Neural progenitor cell (in vitro differentiated cells): ENCODE measurements around the gene ALDH1L2. TPM values are rescaled to one million over a fixed set of nuclear protein-coding genes. Genes with fewer than 3 reads are reported as not detected.

Source experiments
- DNase-seq: peaks from one replicate; pipeline ENCODE4 v3.0.0-alpha.2; 2016; ENCODE audit warnings: low spot score
- H2AFZ ChIP-seq: fragments of 200-600 bp; sonication (generic); replicated peaks from 2 replicates; pipeline ENCODE4 v1.6.1; 2016; ENCODE audit warnings: antibody characterized with exemption
- H3F3A ChIP-seq: fragments of 200-600 bp; sonication (generic); 2 replicates; pipeline ENCODE4 v1.6.1; 2016; ENCODE audit warnings: antibody characterized with exemption, low read depth
- H3K27ac ChIP-seq: fragments of 200-600 bp; sonication (generic); 2 replicates; pipeline ENCODE4 v1.5.1; 2016; ENCODE audit warnings: mild to moderate bottlenecking
- H3K27me3 ChIP-seq: fragments of 200-600 bp; sonication (generic); 2 replicates; pipeline ENCODE4 v1.6.1; 2016; ENCODE audit warnings: mild to moderate bottlenecking, moderate library complexity
- H3K36me3 ChIP-seq: fragments of 200-600 bp; sonication (generic); 2 replicates; pipeline ENCODE4 v1.5.1; 2016
- H3K4me1 ChIP-seq: fragments of 200-600 bp; sonication (generic); 2 replicates; pipeline ENCODE4 v1.6.1; 2016; ENCODE audit warnings: mixed run types
- H3K4me2 ChIP-seq: fragments of 200-600 bp; sonication (generic); 2 replicates; pipeline ENCODE4 v1.6.1; 2016
- H3K4me3 ChIP-seq: fragments of 200-600 bp; sonication (generic); 2 replicates; pipeline ENCODE4 v1.5.1; 2016
- H3K79me2 ChIP-seq: fragments of 200-600 bp; sonication (generic); 2 replicates; pipeline ENCODE4 v1.6.1; 2016; ENCODE audit warnings: low read depth
- H3K9ac ChIP-seq: fragments of 200-600 bp; sonication (generic); 2 replicates; pipeline ENCODE4 v1.6.1; 2016
- H3K9me3 ChIP-seq: fragments of 200-600 bp; sonication (generic); 2 replicates; pipeline ENCODE4 v1.5.1; 2016; ENCODE audit warnings: low read depth
- H4K20me1 ChIP-seq: fragments of 200-600 bp; sonication (generic); 2 replicates; pipeline ENCODE4 v1.6.1; 2016; ENCODE audit warnings: low read depth
- H3K27ac Mint-ChIP-seq: 3 replicates; pipeline ENCODE4 v1.8.0; 2021; ENCODE audit warnings: mixed read lengths
- H3K27me3 Mint-ChIP-seq: 2 replicates; pipeline ENCODE4 v1.8.0; 2022; ENCODE audit warnings: low read depth, mild to moderate bottlenecking, inconsistent platforms, moderate library complexity, mixed read lengths; ENCODE audit not compliant: insufficient read depth
- H3K36me3 Mint-ChIP-seq: 3 replicates; pipeline ENCODE4 v1.8.0; 2021; ENCODE audit warnings: mixed read lengths
- H3K4me1 Mint-ChIP-seq: 3 replicates; pipeline ENCODE4 v1.8.0; 2021; ENCODE audit warnings: mixed read lengths
- H3K4me3 Mint-ChIP-seq: 3 replicates; pipeline ENCODE4 v1.8.0; 2021; ENCODE audit warnings: mild to moderate bottlenecking, moderate library complexity, mixed read lengths
- H3K9me3 Mint-ChIP-seq: 3 replicates; pipeline ENCODE4 v1.8.0; 2020; ENCODE audit warnings: mixed read lengths
- EZH2 ChIP-seq: fragments of 200-600 bp; sonication (generic); IDR thresholded peaks from 2 replicates; pipeline ENCODE4 v1.6.1; 2017; ENCODE audit warnings: antibody characterized with exemption, mild to moderate bottlenecking, moderate library complexity
- EZH2phosphoT487 ChIP-seq: fragments of 200-600 bp; sonication (generic); IDR thresholded peaks from 2 replicates; pipeline ENCODE4 v1.6.1; 2017; ENCODE audit warnings: antibody characterized with exemption
- total RNA-seq: library from RNA; depleted of rRNA; stranded (reverse); fragments of >200 nt; gene quantifications from 2 replicates; pipeline ENCODE4 v1.2.3, GENCODE V29; 2015; ENCODE audit warnings: low replicate concordance
- TF ChIP-seq, protein P1 (sequence below): fragments of 200-600 bp; sonication (generic); IDR thresholded peaks from 2 replicates; pipeline ENCODE4 v1.5.1; 2017; ENCODE audit warnings: antibody characterized with exemption, mild to moderate bottlenecking

The ALDH1L2 gene
- total RNA-seq, 1 donor from 2014 or later = 0.13 TPM

DNA sequence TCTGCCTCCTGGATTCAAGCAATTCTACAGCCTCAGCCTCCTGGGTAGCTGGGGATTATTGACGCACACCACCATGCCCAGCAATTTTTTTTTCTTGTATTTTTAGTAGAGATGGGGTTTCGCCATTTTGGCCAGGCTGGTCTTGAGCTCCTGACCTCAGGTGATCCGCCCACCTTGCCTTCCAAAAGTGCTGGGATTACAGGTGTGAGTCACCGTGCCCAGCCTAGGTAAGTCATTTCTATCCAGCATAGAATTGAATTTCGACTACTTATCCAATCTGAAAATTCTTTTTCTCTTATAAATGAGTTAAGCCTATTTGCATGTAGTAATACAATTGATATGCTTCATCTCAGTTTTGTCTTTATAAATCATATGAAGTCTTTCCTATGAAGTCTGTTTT, 111.0 kb downstream of the ALDH1L2 start:
- H3K4me1 ChIP-seq = no peaks in the 10 kb centered on the region
- H2AFZ ChIP-seq = no peak overlapping the region
- no peaks in the 10 kb centered on the region for H3K79me2 ChIP-seq
- no peak overlapping the region for H3K9ac ChIP-seq
- Mint-ChIP-seq H3K9me3 (peaks cover 3% of the 10 kb centered on the region), H3K36me3 (no peaks in the 10 kb centered on the region), H3K4me1 (no peaks in the 10 kb centered on the region), H3K4me3 (no peak overlapping the region), H3K27me3 (peaks cover 3% of the 10 kb centered on the region), H3K27ac (no peak overlapping the region)
- no peak overlapping the region for H3K4me3 ChIP-seq
- no peaks in the 10 kb centered on the region for H3K36me3 ChIP-seq
- H3K27me3 ChIP-seq = no peaks in the 10 kb centered on the region
- TF ChIP-seq EZH2phosphoT487 (no peak), EZH2 (no peak)
- TF ChIP-seq, protein P1, sequence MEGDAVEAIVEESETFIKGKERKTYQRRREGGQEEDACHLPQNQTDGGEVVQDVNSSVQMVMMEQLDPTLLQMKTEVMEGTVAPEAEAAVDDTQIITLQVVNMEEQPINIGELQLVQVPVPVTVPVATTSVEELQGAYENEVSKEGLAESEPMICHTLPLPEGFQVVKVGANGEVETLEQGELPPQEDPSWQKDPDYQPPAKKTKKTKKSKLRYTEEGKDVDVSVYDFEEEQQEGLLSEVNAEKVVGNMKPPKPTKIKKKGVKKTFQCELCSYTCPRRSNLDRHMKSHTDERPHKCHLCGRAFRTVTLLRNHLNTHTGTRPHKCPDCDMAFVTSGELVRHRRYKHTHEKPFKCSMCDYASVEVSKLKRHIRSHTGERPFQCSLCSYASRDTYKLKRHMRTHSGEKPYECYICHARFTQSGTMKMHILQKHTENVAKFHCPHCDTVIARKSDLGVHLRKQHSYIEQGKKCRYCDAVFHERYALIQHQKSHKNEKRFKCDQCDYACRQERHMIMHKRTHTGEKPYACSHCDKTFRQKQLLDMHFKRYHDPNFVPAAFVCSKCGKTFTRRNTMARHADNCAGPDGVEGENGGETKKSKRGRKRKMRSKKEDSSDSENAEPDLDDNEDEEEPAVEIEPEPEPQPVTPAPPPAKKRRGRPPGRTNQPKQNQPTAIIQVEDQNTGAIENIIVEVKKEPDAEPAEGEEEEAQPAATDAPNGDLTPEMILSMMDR = no peak
- H4K20me1 ChIP-seq = no peaks in the 10 kb centered on the region
- no peaks in the 10 kb centered on the region for H3K9me3 ChIP-seq
- H3K4me2 ChIP-seq = no peak overlapping the region
- no peaks in the 10 kb centered on the region for H3F3A ChIP-seq
- no peak overlapping the region for H3K27ac ChIP-seq
- DNase-seq = no peak

- H2AFZ ChIP-seq = no peak overlapping the region
Measured at GRCh38 chr12:104971306-104971705, 113.0 kb downstream of the ALDH1L2 start.

More at GRCh38 chr12:104971306-104971705, 113.0 kb downstream of the ALDH1L2 start:
- Mint-ChIP-seq H3K4me3 (no peak overlapping the region), H3K27me3 (peaks cover under 1% of the 10 kb centered on the region), H3K36me3 (no peaks in the 10 kb centered on the region), H3K27ac (no peak overlapping the region), H3K9me3 (peaks cover 2% of the 10 kb centered on the region), H3K4me1 (no peaks in the 10 kb centered on the region)
- H4K20me1 ChIP-seq = no peaks in the 10 kb centered on the region
- no peak overlapping the region for H3K4me3 ChIP-seq
- no peak overlapping the region for H3K9ac ChIP-seq
- H3K4me2 ChIP-seq = no peak overlapping the region
- H3F3A ChIP-seq = no peaks in the 10 kb centered on the region
- no peaks in the 10 kb centered on the region for H3K36me3 ChIP-seq
- no peaks in the 10 kb centered on the region for H3K27me3 ChIP-seq
- H3K9me3 ChIP-seq = no peaks in the 10 kb centered on the region
- no peaks in the 10 kb centered on the region for H3K79me2 ChIP-seq
- no peak overlapping the region for H3K27ac ChIP-seq
- DNase-seq = no peak
- no peak for TF ChIP-seq EZH2
- no peaks in the 10 kb centered on the region for H3K4me1 ChIP-seq

Other genes with a start within 250 kb of the ALDH1L2 start
- 1.7 and 11.9 TPM in 2 replicates for gene SLC41A2, start 126.2 kb downstream of the ALDH1L2 start, total RNA-seq
- gene NOPCHAP1, start 98.1 kb downstream of the ALDH1L2 start, total RNA-seq = 8.6 and 8.9 TPM in 2 replicates
- 53.9 and 81.1 TPM in 2 replicates for gene WASHC4, start 23.3 kb upstream of the ALDH1L2 start, total RNA-seq
- 27.7 and 37.5 TPM in 2 replicates for gene APPL2, start 151.7 kb upstream of the ALDH1L2 start, total RNA-seq
- 32.7 and 59.9 TPM in 2 replicates for gene C12orf75, start 246.2 kb upstream of the ALDH1L2 start, total RNA-seq